ENCODE results near the gene CDK16. TPM values are rescaled to one million over a fixed set of nuclear protein-coding genes. Genes with fewer than 3 reads are reported as not detected.
A peak's percentile ranks its signal among the peaks of the same experiment; 100 is the strongest.

The CDK16 gene
- total RNA-seq, 6 experiments from 2014 or later: 106 to 128 (median 114) TPM

DNA sequence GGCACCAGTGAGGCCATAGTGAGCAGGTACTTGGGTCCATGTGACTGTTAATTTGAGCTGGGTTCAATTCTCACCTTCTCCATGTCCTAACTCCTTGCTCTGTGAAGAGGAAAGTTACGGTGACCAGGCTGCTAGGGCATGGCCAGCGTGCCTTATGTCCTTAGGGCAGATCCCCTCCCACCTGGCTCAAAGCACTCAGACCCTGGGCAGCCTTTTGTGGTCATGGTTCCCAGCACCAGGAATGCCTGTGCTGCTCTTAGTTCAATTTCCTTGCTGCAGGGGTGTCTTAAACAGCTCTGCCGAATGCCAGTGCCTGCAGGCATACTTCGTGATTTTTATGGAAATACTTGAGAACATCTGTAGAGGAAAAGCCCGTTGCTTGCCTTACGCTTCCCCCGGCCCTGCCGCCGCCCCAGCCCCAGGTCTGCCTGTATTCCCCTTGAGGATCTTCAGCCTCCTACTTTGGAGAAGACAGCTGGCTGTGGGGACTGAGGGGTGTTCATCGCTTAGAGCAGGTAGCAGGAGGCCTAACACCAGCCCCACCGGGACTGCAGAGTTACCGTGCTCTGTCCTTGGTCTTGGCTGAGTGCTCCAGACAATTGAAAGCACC, 3.1 kb upstream of the CDK16 start:
- Mint-ChIP-seq H3K36me3 (ENCODE audit: low read depth) (peaks cover 33% of the 10 kb centered on the region; the same call in 1 of the 2 replicates), H3K9me3 (no peaks in the 10 kb centered on the region), H3K27me3 (ENCODE audit: insufficient read depth) (peaks cover 11% of the 10 kb centered on the region), H3K27ac (peak overlapping the region; percentile 95; the same call in 1 of the 2 replicates), H3K4me3 (no peak overlapping the region), H3K4me1 (ENCODE audit: low read depth) (peaks cover 31% of the 10 kb centered on the region)
- TF ChIP-seq, protein P1, sequence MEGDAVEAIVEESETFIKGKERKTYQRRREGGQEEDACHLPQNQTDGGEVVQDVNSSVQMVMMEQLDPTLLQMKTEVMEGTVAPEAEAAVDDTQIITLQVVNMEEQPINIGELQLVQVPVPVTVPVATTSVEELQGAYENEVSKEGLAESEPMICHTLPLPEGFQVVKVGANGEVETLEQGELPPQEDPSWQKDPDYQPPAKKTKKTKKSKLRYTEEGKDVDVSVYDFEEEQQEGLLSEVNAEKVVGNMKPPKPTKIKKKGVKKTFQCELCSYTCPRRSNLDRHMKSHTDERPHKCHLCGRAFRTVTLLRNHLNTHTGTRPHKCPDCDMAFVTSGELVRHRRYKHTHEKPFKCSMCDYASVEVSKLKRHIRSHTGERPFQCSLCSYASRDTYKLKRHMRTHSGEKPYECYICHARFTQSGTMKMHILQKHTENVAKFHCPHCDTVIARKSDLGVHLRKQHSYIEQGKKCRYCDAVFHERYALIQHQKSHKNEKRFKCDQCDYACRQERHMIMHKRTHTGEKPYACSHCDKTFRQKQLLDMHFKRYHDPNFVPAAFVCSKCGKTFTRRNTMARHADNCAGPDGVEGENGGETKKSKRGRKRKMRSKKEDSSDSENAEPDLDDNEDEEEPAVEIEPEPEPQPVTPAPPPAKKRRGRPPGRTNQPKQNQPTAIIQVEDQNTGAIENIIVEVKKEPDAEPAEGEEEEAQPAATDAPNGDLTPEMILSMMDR (IDR thresholded peaks at IDR 0.05): no peak
- no peak for DNase-seq

DNA sequence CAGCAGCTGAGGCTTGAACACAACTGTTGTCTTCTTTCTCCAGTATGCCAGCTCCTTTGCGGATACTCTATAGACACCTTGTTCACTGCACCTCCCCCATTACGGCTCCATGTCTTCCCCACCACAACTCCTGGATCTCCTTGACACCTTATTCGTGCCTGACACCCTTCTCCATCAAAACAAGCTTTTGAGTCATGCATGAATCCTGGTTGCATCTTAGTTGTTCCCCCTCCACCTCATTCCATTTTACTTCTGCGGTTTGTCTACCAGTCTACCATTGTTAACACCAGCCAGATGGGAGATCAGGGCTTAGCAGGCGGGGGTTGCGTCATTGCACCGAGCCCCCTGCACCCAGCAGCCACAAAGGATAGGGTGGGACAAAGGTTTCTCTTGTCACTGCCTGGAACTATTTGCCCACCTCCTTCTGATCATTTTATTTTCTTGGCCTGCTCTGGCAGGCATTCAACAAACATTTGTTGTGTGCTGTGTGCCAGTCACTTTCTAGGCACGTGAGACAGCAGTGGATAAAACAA, 2.0 kb upstream of the CDK16 start:
- Mint-ChIP-seq H3K9me3 (no peaks in the 10 kb centered on the region), H3K36me3 (ENCODE audit: low read depth) (peaks cover 34% of the 10 kb centered on the region; the same call in 1 of the 2 replicates), H3K4me1 (ENCODE audit: low read depth) (peaks cover 39% of the 10 kb centered on the region), H3K27me3 (ENCODE audit: insufficient read depth) (peaks cover 13% of the 10 kb centered on the region), H3K4me3 (peak overlapping the region; percentile 92), H3K27ac (peak overlapping the region; percentile 95)
- TF ChIP-seq, protein P1 (IDR thresholded peaks at IDR 0.05): no peak
- no peak for DNase-seq

DNA sequence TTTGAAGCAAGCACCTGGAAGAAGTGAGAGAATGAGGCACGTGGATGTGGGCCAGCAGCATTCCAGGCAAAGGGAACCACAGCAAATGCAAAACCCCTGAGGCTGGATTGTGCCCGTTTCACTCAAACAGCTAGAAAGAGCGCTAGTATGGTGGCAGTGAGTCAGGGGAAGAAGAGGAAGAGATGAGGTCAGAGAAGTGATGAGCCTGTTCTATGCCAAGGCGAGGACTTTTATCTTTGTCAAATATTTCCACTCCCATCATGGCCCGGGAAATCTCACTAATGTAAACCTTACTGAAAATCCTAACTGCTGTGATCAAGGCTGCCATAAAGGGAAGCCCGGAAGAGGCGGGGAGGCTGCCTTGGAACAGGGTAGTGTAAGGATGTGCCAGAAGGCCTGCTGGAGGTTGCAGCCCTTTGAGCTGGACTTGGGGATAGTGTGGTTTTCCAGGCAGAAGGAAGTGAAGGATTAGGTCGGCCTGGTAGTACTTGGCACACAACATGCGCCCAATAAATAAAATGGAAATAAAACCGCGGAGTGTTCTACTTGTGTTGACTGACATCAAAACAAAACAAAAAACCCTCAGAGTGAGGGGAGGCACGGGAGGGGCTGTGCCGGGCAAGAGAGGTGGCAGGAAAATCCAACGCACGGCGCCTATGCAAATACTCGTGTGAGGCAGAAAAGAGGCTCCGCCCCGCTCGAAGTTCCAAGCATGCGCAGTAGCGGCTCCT, 1.2 kb upstream of the CDK16 start:
- Mint-ChIP-seq H3K36me3 (ENCODE audit: low read depth) (peaks cover 29% of the 10 kb centered on the region; the same call in 1 of the 2 replicates), H3K27ac (peak overlapping the region; percentile 95), H3K9me3 (no peaks in the 10 kb centered on the region), H3K4me3 (peak overlapping the region; percentile 92), H3K4me1 (ENCODE audit: low read depth) (peaks cover 39% of the 10 kb centered on the region), H3K27me3 (ENCODE audit: insufficient read depth) (peaks cover 13% of the 10 kb centered on the region)
- TF ChIP-seq, protein P1 (IDR thresholded peaks at IDR 0.05): no peak
- DNase-seq: peak; percentile 32

DNA sequence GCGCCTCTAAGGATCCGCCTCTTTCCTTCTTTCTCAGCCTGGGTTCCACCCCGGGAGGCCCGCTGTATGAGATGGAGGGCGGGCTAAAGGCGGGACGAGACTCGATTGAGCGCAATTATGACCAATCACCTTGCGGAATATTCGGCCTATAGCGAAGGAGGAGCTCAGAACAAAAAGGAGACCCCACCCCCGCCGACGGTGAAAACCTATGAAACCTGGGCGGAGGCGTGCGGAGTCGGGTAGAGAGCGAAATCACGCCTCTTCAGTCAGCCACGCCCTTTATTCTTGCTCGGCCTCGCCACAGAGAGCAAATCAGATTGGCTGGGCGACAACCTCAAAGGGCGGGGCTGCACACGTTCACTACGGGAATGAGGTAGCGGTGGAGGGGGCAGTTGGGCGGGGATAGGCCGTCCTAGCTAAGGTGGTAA, 615 bp upstream of the CDK16 start:
- Mint-ChIP-seq H3K36me3 (ENCODE audit: low read depth) (peaks cover 29% of the 10 kb centered on the region; the same call in 1 of the 2 replicates), H3K4me1 (ENCODE audit: low read depth) (peaks cover 39% of the 10 kb centered on the region), H3K9me3 (no peaks in the 10 kb centered on the region), H3K4me3 (peak overlapping the region; percentile 92), H3K27me3 (ENCODE audit: insufficient read depth) (peaks cover 13% of the 10 kb centered on the region), H3K27ac (peak overlapping the region; percentile 99)
- peak; percentile 97 for DNase-seq
- TF ChIP-seq, protein P1 (IDR thresholded peaks at IDR 0.05): no peak

DNA sequence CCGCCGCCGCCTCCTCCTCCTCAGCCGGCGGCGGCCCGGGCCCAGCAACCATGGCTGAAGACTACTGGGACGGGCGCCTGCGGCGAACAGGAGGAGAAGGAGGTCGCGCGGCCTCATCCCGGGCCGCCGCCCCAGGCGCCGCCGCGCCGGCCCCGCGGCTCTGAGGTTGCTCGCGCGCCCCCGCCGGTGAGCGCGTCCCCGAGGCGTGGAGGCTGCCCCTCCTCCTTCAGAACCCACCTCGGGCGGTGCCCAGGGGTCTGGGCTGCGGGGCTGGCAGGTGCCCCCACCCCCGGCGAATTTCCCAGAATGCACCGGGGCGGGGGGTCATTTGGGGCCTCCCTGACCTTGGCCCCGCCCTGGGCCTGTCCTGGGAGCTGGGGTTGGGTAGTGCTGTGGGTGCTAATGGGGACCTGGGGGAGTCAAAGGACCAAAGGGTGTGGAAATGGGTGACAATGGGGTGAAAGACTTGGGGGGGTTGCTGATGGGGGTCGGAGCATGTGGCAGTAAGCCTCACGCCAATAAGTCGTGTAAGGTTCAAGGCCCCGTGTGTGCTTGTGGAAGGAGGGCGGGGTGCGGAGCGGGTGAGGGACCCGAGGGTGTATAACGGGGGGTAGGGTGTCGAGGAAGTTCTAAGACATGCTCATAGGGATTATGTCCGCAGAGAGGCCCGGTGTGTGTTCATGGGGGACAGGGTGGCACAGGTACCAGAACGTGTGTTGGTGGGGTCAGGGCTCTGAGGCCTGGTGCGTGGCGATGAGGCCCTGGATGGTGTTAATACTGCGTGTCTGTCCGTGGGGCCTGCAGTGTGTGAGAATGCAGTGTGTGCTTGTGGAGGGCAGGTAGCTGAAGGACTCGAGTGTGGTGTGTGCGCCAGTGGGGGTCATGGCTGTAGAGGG, 687 bp downstream of the CDK16 start:
- H3K4me1 Mint-ChIP-seq (ENCODE audit: low read depth): peaks cover 39% of the 10 kb centered on the region
- no peaks in the 10 kb centered on the region for H3K9me3 Mint-ChIP-seq
- peaks cover 13% of the 10 kb centered on the region for H3K27me3 Mint-ChIP-seq (ENCODE audit: insufficient read depth)
- H3K27ac Mint-ChIP-seq: peak overlapping the region; percentile 84
- peaks cover 29% of the 10 kb centered on the region; the same call in 1 of the 2 replicates for H3K36me3 Mint-ChIP-seq (ENCODE audit: low read depth)
- H3K4me3 Mint-ChIP-seq: peak overlapping the region; percentile 97
- no peak for DNase-seq
- TF ChIP-seq, protein P1 (IDR thresholded peaks at IDR 0.05): no peak
